HepG2 (cell line): ENCODE data around the gene COPS6. TPM values are rescaled to one million over a fixed set of nuclear protein-coding genes. Genes with fewer than 3 reads are reported as not detected.

Experiments used
- DR1 ChIP-seq: sonication (generic); formaldehyde crosslinking; IDR thresholded peaks from 2 replicates; pipeline ENCODE4 v1.8.0; 2021; ENCODE audit warnings: mild to moderate bottlenecking, missing genetic modification reagents, inconsistent platforms
- MEF2D ChIP-seq: sonication (generic); formaldehyde crosslinking; IDR thresholded peaks from 2 replicates; pipeline ENCODE4 v1.5.1; 2020; ENCODE audit warnings: mild to moderate bottlenecking, missing genetic modification reagents
- NBN ChIP-seq: fragments of 450-650 bp; conservative IDR thresholded peaks from 2 replicates; pipeline ENCODE4 v1.6.1; 2017
- NFIC ChIP-seq: IDR thresholded peaks from 2 replicates; pipeline ENCODE4 v1.6.1; 2012; ENCODE audit warnings: mild to moderate bottlenecking, low read length, inconsistent platforms
- ONECUT2 ChIP-seq: sonication (generic); formaldehyde crosslinking; IDR thresholded peaks from 2 replicates; pipeline ENCODE4 v1.4.0; 2020; ENCODE audit warnings: missing genetic modification reagents
- POLR2AphosphoS5 ChIP-seq: IDR thresholded peaks from 2 replicates; pipeline ENCODE4 v1.6.1; 2012; ENCODE audit warnings: low read depth, low read length
- RAD21 ChIP-seq: fragments of 450-650 bp; formaldehyde crosslinking; IDR thresholded peaks from 2 replicates; pipeline ENCODE4 v1.5.0; 2020; ENCODE audit warnings: mild to moderate bottlenecking
- SP2 ChIP-seq: sonication (generic); formaldehyde crosslinking; IDR thresholded peaks from 2 replicates; pipeline ENCODE4 v1.5.1; 2020; ENCODE audit warnings: mild to moderate bottlenecking, missing genetic modification reagents
- ZBTB8A ChIP-seq: sonication (generic); formaldehyde crosslinking; IDR thresholded peaks from 2 replicates; pipeline ENCODE4 v1.4.0; 2020; ENCODE audit warnings: mild to moderate bottlenecking, low read depth, missing genetic modification reagents, borderline replicate concordance
- ZFP62 ChIP-seq: sonication (generic); formaldehyde crosslinking; IDR thresholded peaks from 2 replicates; pipeline ENCODE4 v1.4.0; 2020; ENCODE audit warnings: missing genetic modification reagents
- ZFY ChIP-seq: sonication (generic); formaldehyde crosslinking; IDR thresholded peaks from 2 replicates; pipeline ENCODE4 v1.4.0; 2020; ENCODE audit warnings: missing genetic modification reagents
- ZNF138 ChIP-seq: sonication (generic); formaldehyde crosslinking; IDR thresholded peaks from 2 replicates; pipeline ENCODE4 v1.5.0; 2020; ENCODE audit warnings: mild to moderate bottlenecking, low read depth, missing genetic modification reagents
- ZNF572 ChIP-seq: sonication (generic); formaldehyde crosslinking; IDR thresholded peaks from 2 replicates; pipeline ENCODE4 v1.5.1; 2020; ENCODE audit warnings: mild to moderate bottlenecking, missing genetic modification reagents
- ZNF670 ChIP-seq: sonication (generic); formaldehyde crosslinking; IDR thresholded peaks from 2 replicates; pipeline ENCODE4 v1.8.0; 2022; ENCODE audit warnings: mild to moderate bottlenecking, missing genetic modification reagents, borderline replicate concordance
- ZNF749 ChIP-seq: sonication (generic); formaldehyde crosslinking; IDR thresholded peaks from 2 replicates; pipeline ENCODE4 v1.8.0; 2022; ENCODE audit warnings: mild to moderate bottlenecking, missing genetic modification reagents, moderate library complexity, borderline replicate concordance
- polyA plus RNA-seq, 8 experiments: library from polyadenylated mRNA; depleted of rRNA in 3 of 8; stranded (reverse) in 7 of 8; unstranded in 1 of 8; fragments of >200 nt; fragmentation: Illumina TruSeq in 4 of 8; extraction: Trizol in 4 of 8; gene quantifications; 2 replicates each; pipeline versions ENCODE4 v1.2.1 to v1.2.3, GENCODE V29; 2011 to 2016; ENCODE audit warnings: low read depth in 4 of 8, missing spikeins in 1 of 8, mixed read lengths in 1 of 8; ENCODE audit not compliant: insufficient read depth in 1 of 8
- total RNA-seq, 5 experiments: library from RNA; depleted of rRNA; stranded (reverse); fragments of >200 nt; fragmentation: Illumina TruSeq; extraction: Trizol; gene quantifications; 2 replicates each; pipeline ENCODE4 v1.2.3, GENCODE V29; 2016; ENCODE audit warnings: low read depth in 1 of 5
- TF ChIP-seq, protein P1 (sequence below): sonication (generic); formaldehyde crosslinking; IDR thresholded peaks from 2 replicates; pipeline ENCODE4 v1.4.0; 2020; ENCODE audit warnings: missing genetic modification reagents
- TF ChIP-seq, protein P2 (sequence below): sonication (generic); formaldehyde crosslinking; IDR thresholded peaks from 2 replicates; pipeline ENCODE4 v1.8.1; 2023; ENCODE audit warnings: mild to moderate bottlenecking, inconsistent platforms, moderate library complexity, missing genetic modification reagents, borderline replicate concordance
- TF ChIP-seq, protein P3 (sequence below): sonication (generic); formaldehyde crosslinking; IDR thresholded peaks from 2 replicates; pipeline ENCODE4 v1.5.0; 2020; ENCODE audit warnings: missing genetic modification reagents
- TF ChIP-seq, protein P4 (sequence below): sonication (generic); formaldehyde crosslinking; IDR thresholded peaks from 2 replicates; pipeline ENCODE4 v1.4.0; 2020; ENCODE audit warnings: missing genetic modification reagents, borderline replicate concordance
- TF ChIP-seq, protein P5 (sequence below): sonication (generic); formaldehyde crosslinking; IDR thresholded peaks from 2 replicates; pipeline ENCODE4 v1.4.0; 2020; ENCODE audit warnings: mild to moderate bottlenecking, missing genetic modification reagents

The COPS6 gene
- total and polyA plus RNA-seq, 2 of the 13 experiments (the other 11 are each of a cell fraction or from before 2014, with no cell fraction given) = 33.4 to 117 TPM

DNA sequence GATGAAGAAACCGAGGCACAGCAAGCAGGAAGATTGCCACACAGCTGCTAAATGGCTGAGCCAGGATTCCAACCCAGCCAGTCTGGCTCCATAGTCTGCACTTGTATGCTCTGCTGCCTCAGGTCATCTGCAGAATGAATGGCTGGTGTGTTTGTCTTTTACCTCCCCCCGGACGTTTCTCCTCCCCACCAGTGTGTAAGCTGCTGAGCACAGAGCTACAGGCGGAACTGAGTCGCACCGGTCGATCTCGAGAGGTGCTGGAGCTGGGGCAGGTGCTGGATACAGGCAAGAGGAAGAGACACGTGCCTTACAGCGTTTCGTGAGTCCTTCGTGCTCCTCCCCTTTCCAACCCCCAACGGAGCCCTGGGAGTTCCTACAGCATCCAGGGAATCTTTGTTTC is 33.3 kb downstream of the COPS6 start (continued):
- TF ChIP-seq, protein P1, sequence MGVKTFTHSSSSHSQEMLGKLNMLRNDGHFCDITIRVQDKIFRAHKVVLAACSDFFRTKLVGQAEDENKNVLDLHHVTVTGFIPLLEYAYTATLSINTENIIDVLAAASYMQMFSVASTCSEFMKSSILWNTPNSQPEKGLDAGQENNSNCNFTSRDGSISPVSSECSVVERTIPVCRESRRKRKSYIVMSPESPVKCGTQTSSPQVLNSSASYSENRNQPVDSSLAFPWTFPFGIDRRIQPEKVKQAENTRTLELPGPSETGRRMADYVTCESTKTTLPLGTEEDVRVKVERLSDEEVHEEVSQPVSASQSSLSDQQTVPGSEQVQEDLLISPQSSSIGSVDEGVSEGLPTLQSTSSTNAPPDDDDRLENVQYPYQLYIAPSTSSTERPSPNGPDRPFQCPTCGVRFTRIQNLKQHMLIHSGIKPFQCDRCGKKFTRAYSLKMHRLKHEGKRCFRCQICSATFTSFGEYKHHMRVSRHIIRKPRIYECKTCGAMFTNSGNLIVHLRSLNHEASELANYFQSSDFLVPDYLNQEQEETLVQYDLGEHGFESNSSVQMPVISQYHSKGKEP (CRISPR knock-in tag) = no peak
- no peak for TF ChIP-seq SP2
- no peak for TF ChIP-seq DR1 (CRISPR knock-in tag)
- 0 out of 2 replicates have a peak, but pooled peaks have one; percentile 24 for TF ChIP-seq NFIC
- no peak for TF ChIP-seq ZNF670 (CRISPR knock-in tag)
- TF ChIP-seq MEF2D (CRISPR knock-in tag) = no peak
- TF ChIP-seq, protein P2, sequence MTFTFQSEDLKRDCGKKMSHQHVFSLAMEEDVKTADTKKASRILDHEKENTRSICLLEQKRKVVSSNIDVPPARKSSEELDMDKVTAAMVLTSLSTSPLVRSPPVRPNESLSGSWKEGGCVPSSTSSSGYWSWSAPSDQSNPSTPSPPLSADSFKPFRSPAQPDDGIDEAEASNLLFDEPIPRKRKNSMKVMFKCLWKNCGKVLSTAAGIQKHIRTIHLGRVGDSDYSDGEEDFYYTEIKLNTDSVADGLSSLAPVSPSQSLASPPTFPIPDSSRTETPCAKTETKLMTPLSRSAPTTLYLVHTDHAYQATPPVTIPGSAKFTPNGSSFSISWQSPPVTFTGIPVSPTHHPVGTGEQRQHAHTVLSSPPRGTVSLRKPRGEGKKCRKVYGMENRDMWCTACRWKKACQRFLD (CRISPR knock-in tag) = no peak
- TF ChIP-seq NBN = no peak
- TF ChIP-seq, protein P3, sequence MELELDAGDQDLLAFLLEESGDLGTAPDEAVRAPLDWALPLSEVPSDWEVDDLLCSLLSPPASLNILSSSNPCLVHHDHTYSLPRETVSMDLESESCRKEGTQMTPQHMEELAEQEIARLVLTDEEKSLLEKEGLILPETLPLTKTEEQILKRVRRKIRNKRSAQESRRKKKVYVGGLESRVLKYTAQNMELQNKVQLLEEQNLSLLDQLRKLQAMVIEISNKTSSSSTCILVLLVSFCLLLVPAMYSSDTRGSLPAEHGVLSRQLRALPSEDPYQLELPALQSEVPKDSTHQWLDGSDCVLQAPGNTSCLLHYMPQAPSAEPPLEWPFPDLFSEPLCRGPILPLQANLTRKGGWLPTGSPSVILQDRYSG (CRISPR knock-in tag) = no peak
- no peak for TF ChIP-seq ZNF572 (CRISPR knock-in tag)
- TF ChIP-seq POLR2AphosphoS5 = no peak
- no peak for TF ChIP-seq RAD21 (CRISPR knock-in tag)
- TF ChIP-seq ZBTB8A (CRISPR knock-in tag) = no peak
- peak; percentile 73 for TF ChIP-seq ONECUT2 (CRISPR knock-in tag)
- no peak for TF ChIP-seq ZFY (CRISPR knock-in tag)
- TF ChIP-seq, protein P4, sequence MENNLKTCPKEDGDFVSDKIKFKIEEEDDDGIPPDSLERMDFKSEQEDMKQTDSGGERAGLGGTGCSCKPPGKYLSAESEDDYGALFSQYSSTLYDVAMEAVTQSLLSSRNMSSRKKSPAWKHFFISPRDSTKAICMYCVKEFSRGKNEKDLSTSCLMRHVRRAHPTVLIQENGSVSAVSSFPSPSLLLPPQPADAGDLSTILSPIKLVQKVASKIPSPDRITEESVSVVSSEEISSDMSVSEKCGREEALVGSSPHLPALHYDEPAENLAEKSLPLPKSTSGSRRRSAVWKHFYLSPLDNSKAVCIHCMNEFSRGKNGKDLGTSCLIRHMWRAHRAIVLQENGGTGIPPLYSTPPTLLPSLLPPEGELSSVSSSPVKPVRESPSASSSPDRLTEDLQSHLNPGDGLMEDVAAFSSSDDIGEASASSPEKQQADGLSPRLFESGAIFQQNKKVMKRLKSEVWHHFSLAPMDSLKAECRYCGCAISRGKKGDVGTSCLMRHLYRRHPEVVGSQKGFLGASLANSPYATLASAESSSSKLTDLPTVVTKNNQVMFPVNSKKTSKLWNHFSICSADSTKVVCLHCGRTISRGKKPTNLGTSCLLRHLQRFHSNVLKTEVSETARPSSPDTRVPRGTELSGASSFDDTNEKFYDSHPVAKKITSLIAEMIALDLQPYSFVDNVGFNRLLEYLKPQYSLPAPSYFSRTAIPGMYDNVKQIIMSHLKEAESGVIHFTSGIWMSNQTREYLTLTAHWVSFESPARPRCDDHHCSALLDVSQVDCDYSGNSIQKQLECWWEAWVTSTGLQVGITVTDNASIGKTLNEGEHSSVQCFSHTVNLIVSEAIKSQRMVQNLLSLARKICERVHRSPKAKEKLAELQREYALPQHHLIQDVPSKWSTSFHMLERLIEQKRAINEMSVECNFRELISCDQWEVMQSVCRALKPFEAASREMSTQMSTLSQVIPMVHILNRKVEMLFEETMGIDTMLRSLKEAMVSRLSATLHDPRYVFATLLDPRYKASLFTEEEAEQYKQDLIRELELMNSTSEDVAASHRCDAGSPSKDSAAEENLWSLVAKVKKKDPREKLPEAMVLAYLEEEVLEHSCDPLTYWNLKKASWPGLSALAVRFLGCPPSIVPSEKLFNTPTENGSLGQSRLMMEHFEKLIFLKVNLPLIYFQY (CRISPR knock-in tag) = no peak
- TF ChIP-seq ZNF138 = no peak
- no peak for TF ChIP-seq ZFP62 (CRISPR knock-in tag)
- TF ChIP-seq ZNF749 (CRISPR knock-in tag) = no peak
- TF ChIP-seq, protein P5, sequence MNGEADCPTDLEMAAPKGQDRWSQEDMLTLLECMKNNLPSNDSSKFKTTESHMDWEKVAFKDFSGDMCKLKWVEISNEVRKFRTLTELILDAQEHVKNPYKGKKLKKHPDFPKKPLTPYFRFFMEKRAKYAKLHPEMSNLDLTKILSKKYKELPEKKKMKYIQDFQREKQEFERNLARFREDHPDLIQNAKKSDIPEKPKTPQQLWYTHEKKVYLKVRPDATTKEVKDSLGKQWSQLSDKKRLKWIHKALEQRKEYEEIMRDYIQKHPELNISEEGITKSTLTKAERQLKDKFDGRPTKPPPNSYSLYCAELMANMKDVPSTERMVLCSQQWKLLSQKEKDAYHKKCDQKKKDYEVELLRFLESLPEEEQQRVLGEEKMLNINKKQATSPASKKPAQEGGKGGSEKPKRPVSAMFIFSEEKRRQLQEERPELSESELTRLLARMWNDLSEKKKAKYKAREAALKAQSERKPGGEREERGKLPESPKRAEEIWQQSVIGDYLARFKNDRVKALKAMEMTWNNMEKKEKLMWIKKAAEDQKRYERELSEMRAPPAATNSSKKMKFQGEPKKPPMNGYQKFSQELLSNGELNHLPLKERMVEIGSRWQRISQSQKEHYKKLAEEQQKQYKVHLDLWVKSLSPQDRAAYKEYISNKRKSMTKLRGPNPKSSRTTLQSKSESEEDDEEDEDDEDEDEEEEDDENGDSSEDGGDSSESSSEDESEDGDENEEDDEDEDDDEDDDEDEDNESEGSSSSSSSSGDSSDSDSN (CRISPR knock-in tag) = peak; percentile 65
